ENCODE data around the gene BTBD1.
A peak's percentile ranks its signal among the peaks of the same experiment; 100 is the strongest.

BTBD1 gene

GRCh38 chr15:83066734-83067637, at the start of gene BTBD1:
BTBD1 (minus strand) TSS chr15:83067252; CDS start chr15:83067151, 101 bp downstream.
- peak; percentile 92 for DNase-seq (ENCODE audit: low spot score)

- no peak for DNase-seq (ENCODE audit: low spot score)
Observed at GRCh38 chr15:83115831-83116565, 48.9 kb upstream of the BTBD1 start.

- no peak for DNase-seq (ENCODE audit: low spot score)
Observed at GRCh38 chr15:83115410-83115809, 48.4 kb upstream of the BTBD1 start.

- DNase-seq (ENCODE audit: low spot score) = no peak
Observed at GRCh38 chr15:83114856-83115255, 47.8 kb upstream of the BTBD1 start.

GRCh38 chr15:83113881-83114674, 47.0 kb upstream of the BTBD1 start:
- no peak for DNase-seq (ENCODE audit: low spot score)

- DNase-seq (ENCODE audit: low spot score) = no peak
Observed at GRCh38 chr15:83112956-83113299, 45.9 kb upstream of the BTBD1 start.

- no peak for DNase-seq (ENCODE audit: low spot score)
Observed at GRCh38 chr15:83112233-83112955, 45.3 kb upstream of the BTBD1 start.

- no peak for DNase-seq (ENCODE audit: low spot score)
Observed at GRCh38 chr15:83111149-83111548, 44.1 kb upstream of the BTBD1 start.

GRCh38 chr15:83110381-83110780, 43.3 kb upstream of the BTBD1 start:
- no peak for DNase-seq (ENCODE audit: low spot score)

GRCh38 chr15:83109532-83109931, 42.5 kb upstream of the BTBD1 start:
- DNase-seq (ENCODE audit: low spot score) = peak; percentile 17

- peak; percentile 85 for DNase-seq (ENCODE audit: low spot score)
Observed at GRCh38 chr15:83108266-83109219, 41.5 kb upstream of the BTBD1 start.

GRCh38 chr15:83107841-83108181, 40.8 kb upstream of the BTBD1 start:
- no peak for DNase-seq (ENCODE audit: low spot score)

GRCh38 chr15:83106994-83107840, 40.2 kb upstream of the BTBD1 start, which contains the start of gene TM6SF1:
TM6SF1 (plus strand) TSS chr15:83107645; CDS start chr15:83107681, 36 bp downstream.
- DNase-seq (ENCODE audit: low spot score) = no peak

- DNase-seq (ENCODE audit: low spot score) = no peak
Observed at GRCh38 chr15:83105440-83105839, 38.4 kb upstream of the BTBD1 start.

GRCh38 chr15:83104141-83104540, 37.1 kb upstream of the BTBD1 start:
- DNase-seq (ENCODE audit: low spot score) = no peak

- DNase-seq (ENCODE audit: low spot score) = no peak
Observed at GRCh38 chr15:83102346-83102745, 35.3 kb upstream of the BTBD1 start.

GRCh38 chr15:83100097-83100646, 33.1 kb upstream of the BTBD1 start:
- peak; percentile 59 for DNase-seq (ENCODE audit: low spot score)

GRCh38 chr15:83099290-83099689, 32.2 kb upstream of the BTBD1 start:
- no peak for DNase-seq (ENCODE audit: low spot score)

- no peak for DNase-seq (ENCODE audit: low spot score)
Observed at GRCh38 chr15:83098079-83098478, 31.0 kb upstream of the BTBD1 start.
